ENCODE data around the gene LCN6.
"Not testable (repeated sequence)": the region's sequence is repeated elsewhere in the genome, so short reads cannot be mapped to it uniquely, and the experiment has no call there.

Gene LCN6

DNA sequence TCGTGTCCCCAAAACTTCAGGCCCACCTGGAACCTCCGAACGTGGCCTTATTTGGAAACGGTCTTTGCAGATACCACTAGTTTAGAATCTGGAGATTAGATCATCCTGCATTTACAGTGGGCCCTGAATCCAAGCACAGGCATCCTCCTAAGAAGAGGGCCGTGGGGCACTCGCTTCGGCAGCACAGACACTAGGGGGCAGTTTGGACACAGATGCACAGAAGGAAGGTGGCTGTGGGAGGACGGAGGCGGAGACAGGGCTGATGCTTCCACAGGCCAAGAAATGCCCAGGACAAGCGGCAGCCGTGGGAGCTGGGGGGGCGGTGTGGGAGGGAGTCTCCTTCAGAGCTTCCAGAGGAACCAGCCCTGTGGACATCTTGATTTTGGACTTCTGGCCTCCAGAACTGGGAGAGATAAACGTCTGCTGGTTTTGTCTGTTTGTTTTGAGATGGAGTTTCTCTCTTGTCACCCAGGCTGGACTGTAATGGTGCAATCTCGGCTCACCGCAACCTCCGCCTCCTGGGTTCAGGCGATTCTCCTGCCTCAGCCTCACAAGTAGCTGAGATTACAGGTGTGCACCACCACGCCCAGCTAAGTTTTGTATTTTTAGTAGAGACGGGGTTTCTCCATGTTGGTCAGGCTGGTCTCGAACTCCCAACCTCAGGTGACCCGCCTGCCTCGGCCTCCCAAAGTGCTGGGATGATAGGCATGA is 12.7 kb upstream of the LCN6 start:
- Mint-ChIP-seq H3K27ac (peak overlapping the region; percentile 43 to 90 (median 81)), H3K4me3 (peak overlapping the region in 2 of 3 experiments; percentile 18 to 40)
- not testable (repeated sequence) for H3K27me3 Mint-ChIP-seq (ENCODE audit: low read depth); H3K4me1 Mint-ChIP-seq; H3K36me3 Mint-ChIP-seq (ENCODE audit: low read depth); H3K9me3 Mint-ChIP-seq
- TF ChIP-seq, protein P1, sequence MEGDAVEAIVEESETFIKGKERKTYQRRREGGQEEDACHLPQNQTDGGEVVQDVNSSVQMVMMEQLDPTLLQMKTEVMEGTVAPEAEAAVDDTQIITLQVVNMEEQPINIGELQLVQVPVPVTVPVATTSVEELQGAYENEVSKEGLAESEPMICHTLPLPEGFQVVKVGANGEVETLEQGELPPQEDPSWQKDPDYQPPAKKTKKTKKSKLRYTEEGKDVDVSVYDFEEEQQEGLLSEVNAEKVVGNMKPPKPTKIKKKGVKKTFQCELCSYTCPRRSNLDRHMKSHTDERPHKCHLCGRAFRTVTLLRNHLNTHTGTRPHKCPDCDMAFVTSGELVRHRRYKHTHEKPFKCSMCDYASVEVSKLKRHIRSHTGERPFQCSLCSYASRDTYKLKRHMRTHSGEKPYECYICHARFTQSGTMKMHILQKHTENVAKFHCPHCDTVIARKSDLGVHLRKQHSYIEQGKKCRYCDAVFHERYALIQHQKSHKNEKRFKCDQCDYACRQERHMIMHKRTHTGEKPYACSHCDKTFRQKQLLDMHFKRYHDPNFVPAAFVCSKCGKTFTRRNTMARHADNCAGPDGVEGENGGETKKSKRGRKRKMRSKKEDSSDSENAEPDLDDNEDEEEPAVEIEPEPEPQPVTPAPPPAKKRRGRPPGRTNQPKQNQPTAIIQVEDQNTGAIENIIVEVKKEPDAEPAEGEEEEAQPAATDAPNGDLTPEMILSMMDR (IDR thresholded peaks at IDR 0.05; ENCODE audit: unreplicated experiment in 3 of 3), result peak; percentile 54 to 58 (median 56)

DNA sequence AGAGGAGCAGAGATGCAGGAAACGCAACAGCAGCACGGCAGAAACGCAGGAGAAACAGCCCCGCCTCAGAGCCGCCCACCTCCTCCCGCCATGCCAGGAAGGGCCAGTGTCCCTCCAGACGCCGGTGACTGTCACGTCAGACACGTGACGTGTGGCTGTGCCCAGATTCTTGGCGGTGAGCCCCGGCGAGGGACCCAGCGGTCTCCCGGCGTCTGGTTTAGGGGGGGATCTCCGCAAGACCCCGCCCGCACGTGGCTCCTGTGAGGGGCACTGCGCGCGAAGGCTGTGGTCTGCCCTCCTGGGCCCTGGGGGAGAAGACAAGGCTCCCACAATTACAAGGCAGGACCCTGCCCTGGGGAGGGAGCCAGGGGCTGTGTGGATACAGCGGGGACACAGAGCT is 12.1 kb upstream of the LCN6 start:
- no peaks in the 10 kb centered on the region for H3K36me3 Mint-ChIP-seq (ENCODE audit: low read depth)
- H3K4me1 Mint-ChIP-seq, result peaks cover 6% of the 10 kb centered on the region
- peaks cover 2% of the 10 kb centered on the region for H3K9me3 Mint-ChIP-seq
- TF ChIP-seq, protein P1 (IDR thresholded peaks at IDR 0.05; ENCODE audit: unreplicated experiment in 3 of 3), result no peak
- H3K4me3 Mint-ChIP-seq, result no peak overlapping the region
- H3K27me3 Mint-ChIP-seq (ENCODE audit: low read depth), result peaks cover 9% of the 10 kb centered on the region
- peak overlapping the region in 2 of 3 experiments; percentile 43 to 81 for H3K27ac Mint-ChIP-seq

DNA sequence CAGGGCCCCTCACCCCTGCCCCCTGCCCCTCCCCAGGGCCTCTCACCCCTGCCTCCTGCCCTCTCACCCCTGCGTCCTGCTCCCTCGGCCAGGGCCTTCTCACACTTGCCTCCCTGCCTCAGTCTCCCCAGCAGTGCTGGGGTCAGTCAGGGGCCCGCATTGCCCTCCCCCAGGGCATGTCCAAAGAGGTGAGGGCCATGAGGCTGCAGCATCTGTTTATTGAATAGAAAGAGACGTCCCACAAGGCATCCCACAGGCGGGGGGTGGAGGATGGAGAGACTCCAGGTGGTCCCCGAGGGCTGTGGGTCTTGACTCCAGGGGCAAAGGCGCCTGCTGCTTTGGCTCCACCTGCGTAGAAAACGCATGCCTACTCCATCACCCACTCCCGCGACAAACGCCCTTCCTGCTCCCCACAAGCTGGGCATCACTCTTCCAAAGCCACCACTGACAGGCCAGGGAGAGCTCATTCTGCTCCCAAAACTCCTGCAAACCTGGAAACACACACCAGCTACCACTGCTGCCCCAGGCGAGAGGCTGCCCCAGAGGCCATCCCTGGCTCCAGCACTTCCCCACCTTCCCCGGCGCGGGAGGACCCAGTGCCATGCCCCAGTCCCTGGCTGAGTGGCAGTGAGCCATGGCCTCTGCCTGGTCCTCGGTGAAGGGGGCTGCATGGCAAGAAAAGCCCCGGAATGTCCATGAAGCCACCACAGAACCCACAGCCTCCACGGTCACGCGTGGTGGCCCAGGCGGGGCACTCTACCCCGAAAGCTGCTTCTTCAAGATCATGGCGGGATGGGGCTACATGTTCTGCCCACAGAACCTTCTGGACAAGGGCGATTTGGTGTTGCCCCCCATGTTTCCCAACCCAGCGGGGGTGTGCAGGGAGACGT is 11.4 kb upstream of the LCN6 start:
- no peaks in the 10 kb centered on the region for H3K36me3 Mint-ChIP-seq (ENCODE audit: low read depth)

DNA sequence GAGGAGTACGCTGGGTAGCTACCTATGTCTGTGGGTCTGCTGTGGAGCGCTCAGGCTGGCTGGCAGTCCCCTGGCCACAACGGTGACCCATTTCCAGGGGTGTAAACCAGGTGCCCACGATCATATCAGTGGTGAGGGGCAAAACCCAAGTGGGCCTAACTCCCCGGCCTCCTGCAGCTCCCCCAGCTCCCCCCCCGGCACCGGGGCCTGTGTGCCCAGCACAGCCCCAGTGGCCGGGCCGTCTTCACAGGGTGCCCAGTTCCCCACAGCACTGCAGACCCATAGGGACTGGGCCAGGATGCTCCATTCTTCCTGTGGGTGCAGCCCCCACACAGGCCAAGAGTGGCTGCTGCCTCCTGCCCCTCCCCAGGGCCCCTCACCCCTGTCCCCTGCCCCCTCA is 10.7 kb upstream of the LCN6 start:
- H3K36me3 Mint-ChIP-seq (ENCODE audit: low read depth), result no peaks in the 10 kb centered on the region
- peaks cover 3% of the 10 kb centered on the region for H3K9me3 Mint-ChIP-seq
- TF ChIP-seq, protein P1 (IDR thresholded peaks at IDR 0.05; ENCODE audit: unreplicated experiment in 3 of 3), result no peak
- peaks cover 11% of the 10 kb centered on the region for H3K27me3 Mint-ChIP-seq (ENCODE audit: low read depth)
- H3K27ac Mint-ChIP-seq, result no peak overlapping the region
- no peak overlapping the region for H3K4me3 Mint-ChIP-seq
- H3K4me1 Mint-ChIP-seq, result peaks cover 6% of the 10 kb centered on the region

More for the DNA sequence above, 11.4 kb upstream of the LCN6 start:
- no peak overlapping the region for H3K27ac Mint-ChIP-seq
- TF ChIP-seq, protein P1 (IDR thresholded peaks at IDR 0.05; ENCODE audit: unreplicated experiment in 3 of 3), result no peak
- H3K4me1 Mint-ChIP-seq, result peaks cover 6% of the 10 kb centered on the region
- peaks cover 3% of the 10 kb centered on the region for H3K9me3 Mint-ChIP-seq
- no peak overlapping the region for H3K4me3 Mint-ChIP-seq
- H3K27me3 Mint-ChIP-seq (ENCODE audit: low read depth), result peaks cover 11% of the 10 kb centered on the region

DNA sequence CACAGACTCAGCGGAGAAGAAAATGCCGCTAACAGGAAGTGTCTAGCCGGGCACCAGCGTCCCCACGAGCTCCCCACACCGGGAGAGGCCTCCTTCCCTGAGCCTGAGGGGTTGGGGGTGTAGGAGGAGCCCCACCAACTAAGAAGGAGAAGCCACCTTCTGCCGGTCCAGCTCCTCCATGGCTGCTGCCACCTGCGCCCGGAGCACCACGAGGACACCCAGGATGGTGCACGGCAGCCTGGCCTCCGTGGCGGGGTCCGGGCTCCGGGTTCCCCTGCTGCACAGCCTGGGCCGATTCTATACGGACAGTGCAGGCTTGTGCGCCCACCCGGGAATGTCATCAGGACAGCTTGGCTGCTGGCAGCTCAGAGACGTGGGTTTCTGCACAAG is 9.4 kb upstream of the LCN6 start:
- Mint-ChIP-seq H3K4me1 (peaks cover 6% of the 10 kb centered on the region), H3K27me3 (ENCODE audit: low read depth) (peaks cover 11% of the 10 kb centered on the region)
- TF ChIP-seq, protein P1 (IDR thresholded peaks at IDR 0.05; ENCODE audit: unreplicated experiment in 3 of 3), result no peak

More for the DNA sequence above, 9.4 kb upstream of the LCN6 start:
- Mint-ChIP-seq H3K27ac (no peak overlapping the region), H3K9me3 (peaks cover 5% of the 10 kb centered on the region), H3K36me3 (ENCODE audit: low read depth) (no peaks in the 10 kb centered on the region), H3K4me3 (no peak overlapping the region)
